HepG2 (cell line): ENCODE results near the gene RAD9A. TPM values are rescaled to one million over a fixed set of nuclear protein-coding genes. Genes with fewer than 3 reads are reported as not detected.
A peak's percentile ranks its signal among the peaks of the same experiment; 100 is the strongest.

ENCODE experiments used
- ASH2L ChIP-seq: fragments of 300-600, 200-600 bp; sonication (generic); IDR thresholded peaks from 2 replicates; pipeline ENCODE4 v1.7.0; 2017; ENCODE audit warnings: low read depth, mild to moderate bottlenecking, moderate library complexity, mixed read lengths, low read length; ENCODE audit not compliant: insufficient read length
- CREB1 ChIP-seq, 2 experiments: fragments of 450-650 bp in 1 of 2; IDR thresholded peaks; 2 replicates each; pipeline ENCODE4 v1.6.1; 2016 to 2017; ENCODE audit warnings: control low read depth in 1 of 2, mild to moderate bottlenecking in 1 of 2, missing compliant biosample characterization in 1 of 2, missing genetic modification characterization in 1 of 2
- CREM ChIP-seq, 2 experiments: sonication (generic) in 1 of 2; formaldehyde crosslinking in 1 of 2; IDR thresholded peaks; 2 replicates each; pipeline versions ENCODE4 v1.4.0 to v1.6.1; 2016 to 2020; ENCODE audit warnings: antibody characterized with exemption in 1 of 2, mild to moderate bottlenecking in 1 of 2, missing genetic modification reagents in 1 of 2
- GATAD2A ChIP-seq: IDR thresholded peaks from 2 replicates; pipeline ENCODE4 v1.6.1; 2016
- GLMP ChIP-seq: sonication (generic); formaldehyde crosslinking; IDR thresholded peaks from 2 replicates; pipeline ENCODE4 v1.9.0; 2021; ENCODE audit warnings: missing genetic modification reagents, mild to moderate bottlenecking, borderline replicate concordance
- HNRNPLL ChIP-seq: fragments of 200-400 bp; formaldehyde crosslinking; IDR thresholded peaks from 2 replicates; pipeline ENCODE4 v1.6.1; 2017; ENCODE audit warnings: mild to moderate bottlenecking, low read depth, low read length; ENCODE audit not compliant: poor library complexity, severe bottlenecking
- HOXA9 ChIP-seq: sonication (generic); formaldehyde crosslinking; IDR thresholded peaks from 2 replicates; pipeline ENCODE4 v1.8.1; 2022; ENCODE audit warnings: missing genetic modification reagents, mild to moderate bottlenecking, moderate library complexity, borderline replicate concordance
- KIAA2018 ChIP-seq: sonication (generic); formaldehyde crosslinking; IDR thresholded peaks from 2 replicates; pipeline ENCODE4 v1.5.0; 2020; ENCODE audit warnings: mild to moderate bottlenecking, missing genetic modification reagents, borderline replicate concordance
- KLF11 ChIP-seq: IDR thresholded peaks from 2 replicates; pipeline ENCODE4 v1.6.1; 2016; ENCODE audit warnings: missing compliant biosample characterization
- MBD4 ChIP-seq: IDR thresholded peaks from 2 replicates; pipeline ENCODE4 v1.6.1; 2012; ENCODE audit warnings: low read length, inconsistent platforms, borderline replicate concordance
- MXI1 ChIP-seq: IDR thresholded peaks from 3 replicates; pipeline ENCODE4 v1.6.1; 2012; ENCODE audit warnings: low read depth, low read length, inconsistent platforms, borderline replicate concordance
- NFKB2 ChIP-seq: sonication (generic); formaldehyde crosslinking; IDR thresholded peaks from 2 replicates; pipeline ENCODE4 v1.4.0; 2020; ENCODE audit warnings: missing genetic modification reagents, borderline replicate concordance
- ZNF441 ChIP-seq: sonication (generic); formaldehyde crosslinking; IDR thresholded peaks from 2 replicates; pipeline ENCODE4 v1.7.0; 2021; ENCODE audit warnings: missing genetic modification reagents, borderline replicate concordance
- polyA plus RNA-seq, 8 experiments: library from polyadenylated mRNA; depleted of rRNA in 3 of 8; stranded (reverse) in 7 of 8; unstranded in 1 of 8; fragments of >200 nt; fragmentation: Illumina TruSeq in 4 of 8; extraction: Trizol in 4 of 8; gene quantifications; 2 replicates each; pipeline versions ENCODE4 v1.2.1 to v1.2.3, GENCODE V29; 2011 to 2016; ENCODE audit warnings: low read depth in 4 of 8, missing spikeins in 1 of 8, mixed read lengths in 1 of 8; ENCODE audit not compliant: insufficient read depth in 1 of 8
- total RNA-seq, 5 experiments: library from RNA; depleted of rRNA; stranded (reverse); fragments of >200 nt; fragmentation: Illumina TruSeq; extraction: Trizol; gene quantifications; 2 replicates each; pipeline ENCODE4 v1.2.3, GENCODE V29; 2016; ENCODE audit warnings: low read depth in 1 of 5
- TF ChIP-seq, protein P1 (sequence below): sonication (generic); formaldehyde crosslinking; IDR thresholded peaks from 2 replicates; pipeline ENCODE4 v1.8.1; 2023; ENCODE audit warnings: missing genetic modification reagents, mild to moderate bottlenecking, borderline replicate concordance
- TF ChIP-seq, protein P2 (sequence below): sonication (generic); formaldehyde crosslinking; IDR thresholded peaks from 2 replicates; pipeline ENCODE4 v1.4.0; 2020; ENCODE audit warnings: mild to moderate bottlenecking, missing genetic modification reagents
- TF ChIP-seq, protein P3 (sequence below): sonication (generic); formaldehyde crosslinking; IDR thresholded peaks from 2 replicates; pipeline ENCODE4 v1.5.0; 2020; ENCODE audit warnings: missing genetic modification reagents, mild to moderate bottlenecking, borderline replicate concordance

The RAD9A gene
- total and polyA plus RNA-seq, 2 of the 13 experiments (the other 11 are each of a cell fraction or from before 2014, with no cell fraction given), result 10.1 to 15.7 TPM

DNA sequence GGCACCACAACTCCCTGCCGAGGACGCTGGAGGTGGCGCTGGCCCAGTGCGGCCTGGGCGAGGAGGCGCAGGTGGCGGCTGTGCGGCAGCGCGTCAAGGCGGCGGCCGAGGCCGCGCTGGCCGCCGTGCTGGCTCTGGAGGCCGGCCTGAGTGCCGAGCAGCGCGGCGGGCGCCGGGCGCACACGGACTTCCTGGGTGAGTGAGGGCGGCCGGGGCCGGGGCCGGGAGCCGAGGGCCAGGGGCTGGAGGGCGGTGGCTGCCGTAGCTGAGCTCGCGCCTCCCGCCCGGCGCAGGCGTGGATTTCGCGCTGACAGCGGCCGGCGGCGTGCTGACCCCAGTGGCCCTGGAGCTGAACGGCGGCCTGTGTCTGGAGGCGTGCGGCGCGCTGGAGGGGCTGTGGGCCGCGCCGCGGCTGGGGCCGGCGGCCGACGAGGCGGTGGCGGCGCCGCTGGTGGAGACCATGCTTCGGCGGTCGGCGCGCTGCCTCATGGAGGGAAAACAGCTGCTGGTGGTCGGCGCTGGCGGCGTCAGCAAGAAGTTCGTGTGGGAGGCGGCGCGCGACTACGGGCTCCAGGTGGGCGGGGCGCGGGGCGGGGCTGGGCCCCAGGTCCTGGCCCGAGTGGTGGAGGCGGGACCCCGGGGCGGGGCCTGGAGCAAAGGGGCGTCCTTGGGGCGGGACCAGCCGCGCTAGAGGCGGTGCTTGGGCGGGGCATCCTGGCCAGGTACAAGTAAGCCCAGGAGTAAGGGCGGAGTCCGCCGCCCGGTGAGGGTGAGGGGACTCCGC is 29.1 kb downstream of the RAD9A start (continued):
- TF ChIP-seq KIAA2018 (CRISPR knock-in tag) (no peak), ASH2L (no peak), GLMP (CRISPR knock-in tag) (no peak), MBD4 (no peak), CREB1 (IDR thresholded peaks at IDR 0.05) (no peak), CREB1 (CRISPR knock-in tag; IDR thresholded peaks at IDR 0.05) (no peak), ZNF441 (CRISPR knock-in tag) (no peak), CREM (IDR thresholded peaks at IDR 0.05) (no peak), CREM (CRISPR knock-in tag; IDR thresholded peaks at IDR 0.05) (no peak), HOXA9 (CRISPR knock-in tag) (no peak), HNRNPLL (peak; percentile 88), MXI1 (peak; percentile 23; the same call in 1 of the 3 replicates), NFKB2 (no peak), KLF11 (CRISPR knock-in tag) (no peak), GATAD2A (CRISPR knock-in tag) (no peak)
- TF ChIP-seq, protein P1, sequence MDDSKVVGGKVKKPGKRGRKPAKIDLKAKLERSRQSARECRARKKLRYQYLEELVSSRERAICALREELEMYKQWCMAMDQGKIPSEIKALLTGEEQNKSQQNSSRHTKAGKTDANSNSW (CRISPR knock-in tag), result no peak
- TF ChIP-seq, protein P2, sequence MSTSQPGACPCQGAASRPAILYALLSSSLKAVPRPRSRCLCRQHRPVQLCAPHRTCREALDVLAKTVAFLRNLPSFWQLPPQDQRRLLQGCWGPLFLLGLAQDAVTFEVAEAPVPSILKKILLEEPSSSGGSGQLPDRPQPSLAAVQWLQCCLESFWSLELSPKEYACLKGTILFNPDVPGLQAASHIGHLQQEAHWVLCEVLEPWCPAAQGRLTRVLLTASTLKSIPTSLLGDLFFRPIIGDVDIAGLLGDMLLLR (CRISPR knock-in tag), result no peak
- TF ChIP-seq, protein P3, sequence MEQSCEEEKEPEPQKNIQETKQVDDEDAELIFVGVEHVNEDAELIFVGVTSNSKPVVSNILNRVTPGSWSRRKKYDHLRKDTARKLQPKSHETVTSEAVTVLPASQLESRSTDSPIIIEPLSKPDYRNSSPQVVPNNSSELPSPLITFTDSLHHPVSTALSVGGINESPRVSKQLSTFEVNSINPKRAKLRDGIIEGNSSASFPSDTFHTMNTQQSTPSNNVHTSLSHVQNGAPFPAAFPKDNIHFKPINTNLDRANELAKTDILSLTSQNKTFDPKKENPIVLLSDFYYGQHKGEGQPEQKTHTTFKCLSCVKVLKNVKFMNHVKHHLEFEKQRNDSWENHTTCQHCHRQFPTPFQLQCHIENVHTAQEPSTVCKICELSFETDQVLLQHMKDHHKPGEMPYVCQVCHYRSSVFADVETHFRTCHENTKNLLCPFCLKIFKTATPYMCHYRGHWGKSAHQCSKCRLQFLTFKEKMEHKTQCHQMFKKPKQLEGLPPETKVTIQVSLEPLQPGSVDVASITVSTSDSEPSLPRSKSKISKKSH, result no peak
